Keratinocyte (primary cell): ENCODE measurements around the gene LRRFIP2. TPM values are rescaled to one million over a fixed set of nuclear protein-coding genes. Genes with fewer than 3 reads are reported as not detected.
"Not testable (repeated sequence)": the region's sequence is repeated elsewhere in the genome, so short reads cannot be mapped to it uniquely, and the experiment has no call there.

Experiments
- DNase-seq: peaks from one replicate; pipeline ENCODE4 v3.0.0-alpha.2; 2011; ENCODE audit warnings: low read depth, missing footprints, low spot score
- FAIRE-seq: peaks from 2 replicates; lab custom pipeline; 2011; peaks lifted over from hg19 to GRCh38; lab: Jason Lieb, UNC
- H2AFZ ChIP-seq: 2 replicates; pipeline ENCODE4 v1.6.0; 2012; ENCODE audit warnings: low read length, control low read depth, inconsistent platforms; ENCODE audit not compliant: control insufficient read depth
- H3K27ac ChIP-seq: 2 replicates; pipeline ENCODE4 v1.5.1; 2011; ENCODE audit warnings: low read length; ENCODE audit not compliant: control insufficient read depth, insufficient read depth
- H3K27me3 ChIP-seq: 3 replicates; pipeline ENCODE4 v1.6.0; 2011; ENCODE audit warnings: low read length; ENCODE audit not compliant: control insufficient read depth, insufficient read depth; ENCODE audit errors: extremely low read depth
- H3K36me3 ChIP-seq, 2 experiments: 2 replicates in 1 of 2; 3 replicates in 1 of 2; pipeline ENCODE4 v1.5.1; 2011; ENCODE audit warnings: low read length in 2 of 2, mild to moderate bottlenecking in 1 of 2; ENCODE audit not compliant: control insufficient read depth in 2 of 2, insufficient read depth in 2 of 2; ENCODE audit errors: extremely low read depth in 1 of 2
- H3K4me1 ChIP-seq: 3 replicates; pipeline ENCODE4 v1.5.1; 2011; ENCODE audit warnings: low read length; ENCODE audit not compliant: control insufficient read depth, insufficient read depth; ENCODE audit errors: extremely low read depth
- H3K4me2 ChIP-seq: 3 replicates; pipeline ENCODE4 v1.6.0; 2011; ENCODE audit warnings: low read depth, low read length; ENCODE audit not compliant: control insufficient read depth, insufficient read depth; ENCODE audit errors: extremely low read depth
- H3K4me3 ChIP-seq, 3 experiments: fragments of 200-600 bp in 1 of 3; sonication (generic) in 1 of 3; 2 replicates in 2 of 3; 3 replicates in 1 of 3; pipeline ENCODE4 v1.5.1; 2011 to 2016; ENCODE audit warnings: low read length in 3 of 3, mild to moderate bottlenecking in 3 of 3, control low read depth in 2 of 3, inconsistent platforms in 1 of 3, low read depth in 1 of 3, mixed read lengths in 1 of 3, mixed run types in 1 of 3, moderate library complexity in 1 of 3; ENCODE audit not compliant: control insufficient read depth in 2 of 3, insufficient read depth in 2 of 3; ENCODE audit errors: extremely low read depth in 1 of 3
- H3K79me2 ChIP-seq: 2 replicates; pipeline ENCODE4 v1.6.0; 2012; ENCODE audit warnings: low read length; ENCODE audit not compliant: control insufficient read depth, insufficient read depth
- H3K9ac ChIP-seq: 3 replicates; pipeline ENCODE4 v1.6.0; 2011; ENCODE audit warnings: low read length; ENCODE audit not compliant: control insufficient read depth, insufficient read depth; ENCODE audit errors: extremely low read depth
- H3K9me1 ChIP-seq: 3 replicates; pipeline ENCODE4 v1.6.0; 2011; ENCODE audit warnings: low read length; ENCODE audit not compliant: control insufficient read depth, insufficient read depth; ENCODE audit errors: extremely low read depth
- H3K9me3 ChIP-seq: 2 replicates; pipeline ENCODE4 v1.5.1; 2012; ENCODE audit warnings: low read depth, low read length; ENCODE audit not compliant: control insufficient read depth
- H4K20me1 ChIP-seq: 3 replicates; pipeline ENCODE4 v1.6.0; 2011; ENCODE audit warnings: low read length; ENCODE audit not compliant: control insufficient read depth, insufficient read depth; ENCODE audit errors: extremely low read depth
- CTCF ChIP-seq, 3 experiments: IDR thresholded peaks in 1 of 3; conservative IDR thresholded peaks in 1 of 3; optimal IDR thresholded peaks in 1 of 3; 2 replicates in 2 of 3; 3 replicates in 1 of 3; pipeline versions ENCODE3 to v1.5.1; 2011; ENCODE audit warnings: low read length in 3 of 3, mild to moderate bottlenecking in 3 of 3, moderate library complexity in 2 of 3, control low read depth in 1 of 3, inconsistent platforms in 1 of 3; ENCODE audit not compliant: insufficient read depth in 2 of 3; ENCODE audit errors: extremely low read depth in 1 of 3
- EZH2 ChIP-seq: IDR thresholded peaks from one replicate; pipeline ENCODE4 v1.6.1; 2012; ENCODE audit warnings: inconsistent platforms, mild to moderate bottlenecking, low read length, moderate library complexity
- dilution Hi-C: fragments of 300-500 bp; cut with MboI; formaldehyde crosslinking; loops from one replicate; pipeline ENCODE4 v1.7.0; 2020; ENCODE audit warnings: low sequenced_read_pairs; ENCODE audit not compliant: extremely low pct_ligation_motif_present
- polyA plus RNA-seq, 5 experiments: library from polyadenylated mRNA; depleted of rRNA in 3 of 5; stranded (reverse) in 3 of 5; stranded (forward) in 1 of 5; unstranded in 1 of 5; fragments of >200 nt; gene quantifications; 1 replicate in 1 of 5; 2 replicates in 3 of 5; 3 replicates in 1 of 5; pipeline versions ENCODE4 v1.2.1 to v1.2.3, GENCODE V29; 2011 to 2012; ENCODE audit warnings: missing spikeins in 2 of 5, low read depth in 1 of 5, low replicate concordance in 1 of 5

Gene LRRFIP2
- polyA plus RNA-seq, 1 donor (not counting 4 experiments of a cell fraction or from before 2014, with no cell fraction given): 70.3 TPM

GRCh38 chr3:37214076-37214475, 39.7 kb upstream of the LRRFIP2 start:
- no peaks in the 10 kb centered on the region for H3K36me3 ChIP-seq
- no peak for DNase-seq
- H3K4me2 ChIP-seq: no peak overlapping the region
- H3K27me3 ChIP-seq: no peaks in the 10 kb centered on the region
- H2AFZ ChIP-seq: no peak overlapping the region
- dilution Hi-C loops: no loop called here
- no peaks in the 10 kb centered on the region for H3K9me1 ChIP-seq
- peaks cover 24% of the 10 kb centered on the region for H3K4me1 ChIP-seq
- no peaks in the 10 kb centered on the region for H4K20me1 ChIP-seq
- no peaks in the 10 kb centered on the region for H3K9me3 ChIP-seq
- no peak for FAIRE-seq
- H3K4me3 ChIP-seq: no peak overlapping the region
- TF ChIP-seq CTCF (optimal IDR thresholded peaks at IDR 0.05 in 1 of 3, IDR thresholded peaks at IDR 0.05 in 1 of 3, conservative IDR thresholded peaks at IDR 0.05 in 1 of 3; ENCODE audit: extremely low read depth in 1 of 3, insufficient read depth in 2 of 3, low read length in 3 of 3) (no peak), EZH2 (no peak)
- no peaks in the 10 kb centered on the region for H3K79me2 ChIP-seq
- H3K9ac ChIP-seq: no peak overlapping the region
- H3K27ac ChIP-seq: no peak overlapping the region

- Histone ChIP-seq H3K27me3 (no peaks in the 10 kb centered on the region), H3K4me3 (no peak overlapping the region), H3K4me1 (peaks cover 22% of the 10 kb centered on the region), H3K27ac (peak overlapping the region; percentile 51), H3K36me3 (no peaks in the 10 kb centered on the region), H3K4me2 (peak overlapping the region; percentile 17), H3K9me1 (no peaks in the 10 kb centered on the region), H3K9me3 (no peaks in the 10 kb centered on the region), H2AFZ (peak overlapping the region; percentile 24), H3K9ac (no peak overlapping the region), H4K20me1 (no peaks in the 10 kb centered on the region), H3K79me2 (no peaks in the 10 kb centered on the region)
- TF ChIP-seq CTCF (optimal IDR thresholded peaks at IDR 0.05 in 1 of 3, IDR thresholded peaks at IDR 0.05 in 1 of 3, conservative IDR thresholded peaks at IDR 0.05 in 1 of 3; ENCODE audit: extremely low read depth in 1 of 3, insufficient read depth in 2 of 3, low read length in 3 of 3): no peak
- no peak for TF ChIP-seq EZH2
- DNase-seq: no peak
- dilution Hi-C loops: no loop called here
- no peak for FAIRE-seq
Measured at GRCh38 chr3:37210230-37210629, 35.8 kb upstream of the LRRFIP2 start.

GRCh38 chr3:37208576-37208975, 34.2 kb upstream of the LRRFIP2 start:
- H4K20me1 ChIP-seq, H3K4me2 ChIP-seq, H3K9ac ChIP-seq, dilution Hi-C loops, H3K4me3 ChIP-seq, H3K27me3 ChIP-seq, H3K27ac ChIP-seq, H2AFZ ChIP-seq, H3K9me1 ChIP-seq, H3K9me3 ChIP-seq, FAIRE-seq, DNase-seq, H3K36me3 ChIP-seq, H3K79me2 ChIP-seq: not testable (repeated sequence)
- H3K4me1 ChIP-seq: peaks cover 21% of the 10 kb centered on the region

- H3K27ac ChIP-seq, H3K36me3 ChIP-seq, FAIRE-seq, H3K79me2 ChIP-seq, H3K27me3 ChIP-seq, H3K4me2 ChIP-seq, H2AFZ ChIP-seq, H3K9me1 ChIP-seq, H3K9ac ChIP-seq, dilution Hi-C loops, H4K20me1 ChIP-seq, H3K9me3 ChIP-seq, DNase-seq, H3K4me3 ChIP-seq: not testable (repeated sequence)
- H3K4me1 ChIP-seq: peaks cover 16% of the 10 kb centered on the region
Measured at GRCh38 chr3:37208008-37208407, 33.6 kb upstream of the LRRFIP2 start.
